ENCODE measurements around the gene UBQLN3. TPM values are rescaled to one million over a fixed set of nuclear protein-coding genes. Genes with fewer than 3 reads are reported as not detected.

UBQLN3 gene
- total and polyA plus RNA-seq, 2 of the 4 experiments (the other 2 are of a cell fraction) = not detected

- Histone ChIP-seq H3K4me3 (ENCODE audit: insufficient read depth, low read depth, low read length) (no peak overlapping the region), H4K8ac (ENCODE audit: low read depth in 2 of 2, low read length in 2 of 2) (no peak overlapping the region), H2BK20ac (ENCODE audit: low read depth, low read length) (no peak overlapping the region), H4K91ac (ENCODE audit: insufficient read depth, low read depth, low read length) (no peak overlapping the region), H3K79me1 (ENCODE audit: low read depth in 1 of 2, low read length in 2 of 2) (no peaks in the 10 kb centered on the region), H3K56ac (ENCODE audit: extremely low read depth, insufficient read depth, low read length) (no peak overlapping the region), H2AFZ (replicated peaks; ENCODE audit: low read length, poor library complexity) (no peak overlapping the region), H3K4ac (ENCODE audit: low read depth, low read length) (no peak overlapping the region), H3K27me3 (ENCODE audit: control insufficient read depth, insufficient read depth, low read length) (no peaks in the 10 kb centered on the region), H3K9ac (ENCODE audit: low read depth, low read length) (no peak overlapping the region), H4K5ac (ENCODE audit: low read depth, low read length) (no peak overlapping the region), H3K4me1 (ENCODE audit: control insufficient read depth, insufficient read depth, low read length) (no peaks in the 10 kb centered on the region), H3K18ac (ENCODE audit: low read depth, low read length) (no peak overlapping the region), H3K36me3 (ENCODE audit: control insufficient read depth, insufficient read depth, low read length) (no peaks in the 10 kb centered on the region), H3K14ac (replicated peaks; ENCODE audit: low read depth, low read length) (no peak overlapping the region), H2BK5ac (ENCODE audit: low read depth, low read length, poor library complexity, severe bottlenecking) (no peak overlapping the region), H4K20me1 (ENCODE audit: insufficient read depth, low read length) (no peaks in the 10 kb centered on the region), H2AK9ac (replicated peaks; ENCODE audit: low read depth, low read length, poor library complexity) (no peak overlapping the region), H3K4me2 (ENCODE audit: low read depth, low read length) (no peak overlapping the region), H3K27ac (ENCODE audit: insufficient read depth, low read length) (no peak overlapping the region), H2AK5ac (ENCODE audit: low read depth, low read length) (no peak overlapping the region), H2BK15ac (ENCODE audit: low read depth, low read length) (no peak overlapping the region), H3K9me3 (ENCODE audit: control insufficient read depth, insufficient read depth, low read length) (no peaks in the 10 kb centered on the region), H3K9me1 (ENCODE audit: insufficient read depth, low read length) (no peaks in the 10 kb centered on the region), H2BK120ac (ENCODE audit: low read depth, low read length) (no peak overlapping the region), H3K23ac (ENCODE audit: low read depth, low read length) (no peak overlapping the region)
- in situ Hi-C loops (cut with MboI; ENCODE audit: low sequenced_read_pairs) (no loop called here), dilution Hi-C loops (cut with HindIII; ENCODE audit: low sequenced_read_pairs, unreplicated experiment) (no loop called here), intact Hi-C loops (cut with micrococcal nuclease) (no loop called here)
- TF ChIP-seq NFE2L2 (IDR thresholded peaks at IDR 0.05; ENCODE audit: low read depth, low read length) = no peak
- TF ChIP-seq MAZ (IDR thresholded peaks at IDR 0.05; ENCODE audit: borderline replicate concordance, low read depth, low read length) = no peak
- TF ChIP-seq SMC3 (IDR thresholded peaks at IDR 0.05; ENCODE audit: low read depth, low read length) = no peak
- no peak for TF ChIP-seq USF2 (IDR thresholded peaks at IDR 0.05; ENCODE audit: low read depth, low read length)
- no peak for TF ChIP-seq BHLHE40 (IDR thresholded peaks at IDR 0.05; ENCODE audit: low read depth, low read length)
- no peak for TF ChIP-seq ELK1 (IDR thresholded peaks at IDR 0.05; ENCODE audit: borderline replicate concordance, low read depth, low read length)
- no peak for TF ChIP-seq MAFK (IDR thresholded peaks at IDR 0.05; ENCODE audit: low read depth, low read length)
- TF ChIP-seq CHD1 (IDR thresholded peaks at IDR 0.05; ENCODE audit: low read depth, low read length) = no peak
- no peak for TF ChIP-seq RCOR1 (IDR thresholded peaks at IDR 0.05; ENCODE audit: insufficient replicate concordance, low read length)
- no peak for TF ChIP-seq RFX5 (IDR thresholded peaks at IDR 0.05; ENCODE audit: low read depth, low read length)
- TF ChIP-seq FOS (IDR thresholded peaks at IDR 0.05; ENCODE audit: low read depth, low read length) = no peak
- no peak for TF ChIP-seq MXI1 (IDR thresholded peaks at IDR 0.05; ENCODE audit: borderline replicate concordance, low read depth, low read length)
- no peak for TF ChIP-seq POLR2A (IDR thresholded peaks at IDR 0.05; ENCODE audit: low read depth, low read length)
- TF ChIP-seq, protein P1, sequence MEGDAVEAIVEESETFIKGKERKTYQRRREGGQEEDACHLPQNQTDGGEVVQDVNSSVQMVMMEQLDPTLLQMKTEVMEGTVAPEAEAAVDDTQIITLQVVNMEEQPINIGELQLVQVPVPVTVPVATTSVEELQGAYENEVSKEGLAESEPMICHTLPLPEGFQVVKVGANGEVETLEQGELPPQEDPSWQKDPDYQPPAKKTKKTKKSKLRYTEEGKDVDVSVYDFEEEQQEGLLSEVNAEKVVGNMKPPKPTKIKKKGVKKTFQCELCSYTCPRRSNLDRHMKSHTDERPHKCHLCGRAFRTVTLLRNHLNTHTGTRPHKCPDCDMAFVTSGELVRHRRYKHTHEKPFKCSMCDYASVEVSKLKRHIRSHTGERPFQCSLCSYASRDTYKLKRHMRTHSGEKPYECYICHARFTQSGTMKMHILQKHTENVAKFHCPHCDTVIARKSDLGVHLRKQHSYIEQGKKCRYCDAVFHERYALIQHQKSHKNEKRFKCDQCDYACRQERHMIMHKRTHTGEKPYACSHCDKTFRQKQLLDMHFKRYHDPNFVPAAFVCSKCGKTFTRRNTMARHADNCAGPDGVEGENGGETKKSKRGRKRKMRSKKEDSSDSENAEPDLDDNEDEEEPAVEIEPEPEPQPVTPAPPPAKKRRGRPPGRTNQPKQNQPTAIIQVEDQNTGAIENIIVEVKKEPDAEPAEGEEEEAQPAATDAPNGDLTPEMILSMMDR (conservative IDR thresholded peaks at IDR 0.05; ENCODE audit: low read depth, low read length) = no peak
- TF ChIP-seq CEBPB (IDR thresholded peaks at IDR 0.05; ENCODE audit: low read depth, low read length) = no peak
- POLR2A ChIA-PET (ENCODE audit: unreplicated experiment) = no interaction called here
- no TSS peak for BruUV-seq (replicated peaks)
- CTCF ChIA-PET = no interaction called here
- DNase-seq = no peak
- no peak for ATAC-seq (ENCODE audit: low read depth)
- WGBS, 2 experiments (ENCODE audit: extremely low coverage in 2 of 2, insufficient read length in 1 of 2) = 97% methylated on average over 5 of the region's 14 CpGs; no CpG with 5 or more reads in 1 of the 2 experiments
Measured at GRCh38 chr11:5460983-5461621, 48.7 kb downstream of the UBQLN3 start.
